Caco-2 (cell line): ENCODE measurements around the gene AGAP1. TPM values are rescaled to one million over a fixed set of nuclear protein-coding genes. Genes with fewer than 3 reads are reported as not detected.

Experiments
- BruUV-seq: library from RNA; stranded (reverse); fragments of 400-500 nt; replicated peaks from 2 replicates; lab custom pipeline; 2021; lab: Mats Ljungman, UMichigan
- CTCF ChIA-PET: fragments of 300-600 bp; sonication (Branson Sonifier 250); formaldehyde crosslinking; loops from one replicate; lab custom pipeline; 2022; ENCODE audit warnings: antibody characterized with exemption; lab: Charles Lee
- POLR2A ChIA-PET: fragments of 300-600 bp; sonication (Branson Sonifier 250); formaldehyde crosslinking; loops from one replicate; lab custom pipeline; 2022; ENCODE audit warnings: antibody characterized with exemption; lab: Charles Lee
- DNase-seq, 2 experiments: peaks; one replicate each; pipeline versions ENCODE4 v3.0.0 to v3.0.0-alpha.2; 2020 to 2022
- H3K27me3 ChIP-seq: replicated peaks from 2 replicates; pipeline ENCODE4 v1.6.0; 2011; ENCODE audit warnings: low read length; ENCODE audit not compliant: control insufficient read depth, insufficient read depth
- H3K36me3 ChIP-seq: 2 replicates; pipeline ENCODE4 v1.5.1; 2011; ENCODE audit warnings: low read length; ENCODE audit not compliant: control insufficient read depth, insufficient read depth
- H3K4me1 ChIP-seq: fragments of 250-450 bp; sonication (Bioruptor Pico); 2 replicates; pipeline ENCODE4 v1.5.1; 2020; ENCODE audit warnings: mild to moderate bottlenecking
- H3K4me3 ChIP-seq: 2 replicates; pipeline ENCODE4 v1.5.1; 2011; ENCODE audit warnings: low read depth, mild to moderate bottlenecking, control low read depth, low read length
- H3K9me3 ChIP-seq: fragments of 250-450 bp; sonication (Bioruptor Pico); 2 replicates; pipeline ENCODE4 v1.5.1; 2020; ENCODE audit warnings: mild to moderate bottlenecking, moderate library complexity
- H3K27ac Mint-ChIP-seq: one replicate; pipeline ENCODE4 v1.8.0; 2022; ENCODE audit warnings: mixed read lengths; ENCODE audit not compliant: unreplicated experiment
- H3K27me3 Mint-ChIP-seq: one replicate; pipeline ENCODE4 v1.8.0; 2022; ENCODE audit warnings: mixed read lengths; ENCODE audit not compliant: insufficient read depth, unreplicated experiment
- H3K36me3 Mint-ChIP-seq: one replicate; pipeline ENCODE4 v1.8.0; 2022; ENCODE audit warnings: mild to moderate bottlenecking, mixed read lengths; ENCODE audit not compliant: insufficient read depth, unreplicated experiment
- H3K4me1 Mint-ChIP-seq: one replicate; pipeline ENCODE4 v1.8.0; 2022; ENCODE audit warnings: low read depth, mixed read lengths; ENCODE audit not compliant: unreplicated experiment
- H3K4me3 Mint-ChIP-seq: one replicate; pipeline ENCODE4 v1.8.0; 2022; ENCODE audit warnings: mild to moderate bottlenecking, moderate library complexity, mixed read lengths; ENCODE audit not compliant: unreplicated experiment
- H3K9me3 Mint-ChIP-seq: one replicate; pipeline ENCODE4 v1.8.0; 2022; ENCODE audit warnings: mixed read lengths; ENCODE audit not compliant: unreplicated experiment
- intact Hi-C: fragments of 100-400 bp; cut with micrococcal nuclease; formaldehyde crosslinking; loops from one replicate; pipeline ENCODE4 v1.10.0; 2022; ENCODE audit not compliant: unreplicated experiment
- total RNA-seq: library from RNA; stranded (reverse); gene quantifications from 2 replicates; pipeline ENCODE4 v1.2.3, GENCODE V29; 2022
- TF ChIP-seq, protein P1 (sequence below), 2 experiments: fragments of 200-600 bp in 1 of 2; IDR thresholded peaks; 1 replicate in 1 of 2; 2 replicates in 1 of 2; pipeline versions ENCODE4 v1.5.1 to v1.8.0; 2011 to 2022; ENCODE audit warnings: antibody characterized with exemption in 1 of 2, control low read depth in 1 of 2, inconsistent platforms in 1 of 2, low read depth in 1 of 2, low read length in 1 of 2, mild to moderate bottlenecking in 1 of 2, moderate library complexity in 1 of 2; ENCODE audit not compliant: insufficient read depth in 1 of 2, severe bottlenecking in 1 of 2, unreplicated experiment in 1 of 2

AGAP1 gene
- total RNA-seq, 1 experiment from 2014 or later: 41.7 TPM

DNA sequence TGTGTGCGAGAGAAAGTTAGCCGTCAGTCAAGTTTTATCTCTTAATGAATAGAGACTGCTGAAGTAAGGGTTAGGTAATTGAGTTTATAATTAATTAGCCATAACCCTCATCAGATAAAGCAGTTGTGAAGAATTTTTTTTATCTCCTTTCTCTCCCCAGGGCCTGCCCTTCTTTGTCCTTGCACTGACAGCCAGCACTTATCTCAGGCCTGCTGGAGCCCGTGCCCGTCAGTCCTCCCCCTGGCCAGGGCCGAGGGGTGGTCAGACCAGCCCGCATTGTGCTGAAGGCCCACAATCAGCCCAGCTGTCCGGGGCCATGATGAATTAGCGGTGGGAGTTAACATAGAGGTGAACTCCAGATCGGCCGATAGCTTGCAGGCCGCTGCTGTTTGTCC lies 358.7 kb downstream of the AGAP1 start:
- Histone ChIP-seq H3K27me3 (no peaks in the 10 kb centered on the region), H3K4me3 (no peak overlapping the region), H3K4me1 (no peaks in the 10 kb centered on the region), H3K36me3 (no peaks in the 10 kb centered on the region), H3K9me3 (no peaks in the 10 kb centered on the region)
- TF ChIP-seq, protein P1, sequence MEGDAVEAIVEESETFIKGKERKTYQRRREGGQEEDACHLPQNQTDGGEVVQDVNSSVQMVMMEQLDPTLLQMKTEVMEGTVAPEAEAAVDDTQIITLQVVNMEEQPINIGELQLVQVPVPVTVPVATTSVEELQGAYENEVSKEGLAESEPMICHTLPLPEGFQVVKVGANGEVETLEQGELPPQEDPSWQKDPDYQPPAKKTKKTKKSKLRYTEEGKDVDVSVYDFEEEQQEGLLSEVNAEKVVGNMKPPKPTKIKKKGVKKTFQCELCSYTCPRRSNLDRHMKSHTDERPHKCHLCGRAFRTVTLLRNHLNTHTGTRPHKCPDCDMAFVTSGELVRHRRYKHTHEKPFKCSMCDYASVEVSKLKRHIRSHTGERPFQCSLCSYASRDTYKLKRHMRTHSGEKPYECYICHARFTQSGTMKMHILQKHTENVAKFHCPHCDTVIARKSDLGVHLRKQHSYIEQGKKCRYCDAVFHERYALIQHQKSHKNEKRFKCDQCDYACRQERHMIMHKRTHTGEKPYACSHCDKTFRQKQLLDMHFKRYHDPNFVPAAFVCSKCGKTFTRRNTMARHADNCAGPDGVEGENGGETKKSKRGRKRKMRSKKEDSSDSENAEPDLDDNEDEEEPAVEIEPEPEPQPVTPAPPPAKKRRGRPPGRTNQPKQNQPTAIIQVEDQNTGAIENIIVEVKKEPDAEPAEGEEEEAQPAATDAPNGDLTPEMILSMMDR (IDR thresholded peaks at IDR 0.05; ENCODE audit: insufficient read depth in 1 of 2, low read depth in 1 of 2, low read length in 1 of 2, severe bottlenecking in 1 of 2, unreplicated experiment in 1 of 2): no peak
- CTCF ChIA-PET: no interaction called here
- no peak overlapping the region for H3K27ac Mint-ChIP-seq
- intact Hi-C loops: no loop called here
- DNase-seq: no peak
- H3K9me3 Mint-ChIP-seq: no peaks in the 10 kb centered on the region
- BruUV-seq: no TSS peak
- no peaks in the 10 kb centered on the region for H3K4me1 Mint-ChIP-seq
- no peaks in the 10 kb centered on the region for H3K27me3 Mint-ChIP-seq
- no peaks in the 10 kb centered on the region for H3K36me3 Mint-ChIP-seq
- POLR2A ChIA-PET: no interaction called here
- H3K4me3 Mint-ChIP-seq: no peak overlapping the region

DNA sequence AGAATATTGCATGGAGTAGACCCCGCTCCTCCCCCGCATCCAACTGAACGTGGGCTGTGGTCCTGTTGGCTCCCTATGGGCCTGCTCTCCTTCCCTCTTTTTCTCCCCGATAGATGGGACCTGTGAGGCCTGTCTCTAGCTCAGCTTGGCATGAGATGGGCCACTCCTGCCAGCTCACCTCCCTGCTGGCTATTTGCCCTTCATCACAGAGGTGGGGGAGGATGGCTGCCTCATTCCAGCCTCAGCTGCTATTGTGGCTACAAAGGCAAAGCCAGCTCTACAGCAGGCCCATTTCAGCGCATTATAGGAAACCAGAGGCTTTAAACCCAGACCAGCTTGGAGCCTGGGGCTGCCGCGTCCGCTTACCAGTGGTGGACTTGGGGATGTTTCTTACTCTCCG lies 360.4 kb downstream of the AGAP1 start:
- POLR2A ChIA-PET: no interaction called here
- no peak for DNase-seq
- CTCF ChIA-PET: no interaction called here
- H3K36me3 Mint-ChIP-seq: no peaks in the 10 kb centered on the region
- Histone ChIP-seq H3K4me3 (no peak overlapping the region), H3K27me3 (no peaks in the 10 kb centered on the region), H3K9me3 (no peaks in the 10 kb centered on the region), H3K4me1 (no peaks in the 10 kb centered on the region), H3K36me3 (no peaks in the 10 kb centered on the region)
- intact Hi-C loops: no loop called here
- no peak overlapping the region for H3K4me3 Mint-ChIP-seq
- no TSS peak for BruUV-seq
- H3K27ac Mint-ChIP-seq: no peak overlapping the region
- H3K27me3 Mint-ChIP-seq: no peaks in the 10 kb centered on the region
- H3K9me3 Mint-ChIP-seq: no peaks in the 10 kb centered on the region
- TF ChIP-seq, protein P1 (IDR thresholded peaks at IDR 0.05; ENCODE audit: insufficient read depth in 1 of 2, low read depth in 1 of 2, low read length in 1 of 2, severe bottlenecking in 1 of 2, unreplicated experiment in 1 of 2): no peak
- no peaks in the 10 kb centered on the region for H3K4me1 Mint-ChIP-seq

DNA sequence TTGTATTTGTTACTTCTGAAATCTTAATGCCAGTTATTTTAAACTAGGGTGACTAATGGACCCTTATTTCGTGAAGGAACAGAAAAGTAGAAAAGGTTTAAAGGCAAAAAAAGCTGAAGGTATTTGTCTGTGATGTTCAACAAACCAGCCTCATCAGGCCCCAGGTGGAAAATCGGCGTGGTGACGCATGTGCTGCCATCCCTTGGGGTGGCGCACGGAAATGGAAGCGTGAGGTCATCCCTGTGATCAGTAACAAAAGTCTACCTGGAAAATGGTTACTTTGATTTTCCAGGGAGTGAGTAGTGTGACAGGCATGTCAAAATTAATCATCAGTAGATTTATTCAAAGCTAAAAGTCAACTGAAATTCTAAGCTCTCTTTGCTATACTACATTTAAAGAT lies 361.2 kb downstream of the AGAP1 start:
- no peak overlapping the region for H3K27ac Mint-ChIP-seq
- POLR2A ChIA-PET: no interaction called here
- CTCF ChIA-PET: no interaction called here
- BruUV-seq: no TSS peak
- no peaks in the 10 kb centered on the region for H3K4me1 Mint-ChIP-seq
- no peaks in the 10 kb centered on the region for H3K9me3 Mint-ChIP-seq
- H3K36me3 Mint-ChIP-seq: no peaks in the 10 kb centered on the region
- H3K27me3 Mint-ChIP-seq: no peaks in the 10 kb centered on the region
- Histone ChIP-seq H3K27me3 (no peaks in the 10 kb centered on the region), H3K4me1 (no peaks in the 10 kb centered on the region), H3K9me3 (no peaks in the 10 kb centered on the region), H3K36me3 (no peaks in the 10 kb centered on the region), H3K4me3 (no peak overlapping the region)
- TF ChIP-seq, protein P1 (IDR thresholded peaks at IDR 0.05; ENCODE audit: insufficient read depth in 1 of 2, low read depth in 1 of 2, low read length in 1 of 2, severe bottlenecking in 1 of 2, unreplicated experiment in 1 of 2): no peak
- H3K4me3 Mint-ChIP-seq: no peak overlapping the region
- intact Hi-C loops: no loop called here
- DNase-seq: no peak
